Kidney epithelial cell (primary cell): ENCODE measurements around the gene PPM1N. TPM values are rescaled to one million over a fixed set of nuclear protein-coding genes. Genes with fewer than 3 reads are reported as not detected.
A peak's percentile ranks its signal among the peaks of the same experiment; 100 is the strongest.

Source experiments
- DNase-seq: peaks from one replicate; pipeline ENCODE4 v3.0.0-alpha.2; 2010; ENCODE audit warnings: low read depth
- H3K27me3 ChIP-seq: 2 replicates; pipeline ENCODE4 v1.6.0; 2011; ENCODE audit warnings: low read length; ENCODE audit not compliant: control insufficient read depth, insufficient read depth
- H3K36me3 ChIP-seq: 2 replicates; pipeline ENCODE4 v1.5.1; 2011; ENCODE audit warnings: low read length; ENCODE audit not compliant: control insufficient read depth, insufficient read depth
- H3K4me3 ChIP-seq: 2 replicates; pipeline ENCODE4 v1.5.1; 2011; ENCODE audit warnings: low read depth, mild to moderate bottlenecking, control low read depth, low read length
- total RNA-seq: library from RNA; depleted of rRNA; stranded (reverse); fragments of >200 nt; gene quantifications from 2 replicates; pipeline ENCODE4 v1.2.3, GENCODE V29; 2015
- TF ChIP-seq, protein P1 (sequence below): IDR thresholded peaks from 2 replicates; pipeline ENCODE4 v1.5.1; 2011; ENCODE audit warnings: mild to moderate bottlenecking, moderate library complexity, low read length, control low read depth, inconsistent platforms; ENCODE audit not compliant: insufficient read depth, poor library complexity, severe bottlenecking

PPM1N gene
- total RNA-seq, 1 donor from 2014 or later: not detected

DNA sequence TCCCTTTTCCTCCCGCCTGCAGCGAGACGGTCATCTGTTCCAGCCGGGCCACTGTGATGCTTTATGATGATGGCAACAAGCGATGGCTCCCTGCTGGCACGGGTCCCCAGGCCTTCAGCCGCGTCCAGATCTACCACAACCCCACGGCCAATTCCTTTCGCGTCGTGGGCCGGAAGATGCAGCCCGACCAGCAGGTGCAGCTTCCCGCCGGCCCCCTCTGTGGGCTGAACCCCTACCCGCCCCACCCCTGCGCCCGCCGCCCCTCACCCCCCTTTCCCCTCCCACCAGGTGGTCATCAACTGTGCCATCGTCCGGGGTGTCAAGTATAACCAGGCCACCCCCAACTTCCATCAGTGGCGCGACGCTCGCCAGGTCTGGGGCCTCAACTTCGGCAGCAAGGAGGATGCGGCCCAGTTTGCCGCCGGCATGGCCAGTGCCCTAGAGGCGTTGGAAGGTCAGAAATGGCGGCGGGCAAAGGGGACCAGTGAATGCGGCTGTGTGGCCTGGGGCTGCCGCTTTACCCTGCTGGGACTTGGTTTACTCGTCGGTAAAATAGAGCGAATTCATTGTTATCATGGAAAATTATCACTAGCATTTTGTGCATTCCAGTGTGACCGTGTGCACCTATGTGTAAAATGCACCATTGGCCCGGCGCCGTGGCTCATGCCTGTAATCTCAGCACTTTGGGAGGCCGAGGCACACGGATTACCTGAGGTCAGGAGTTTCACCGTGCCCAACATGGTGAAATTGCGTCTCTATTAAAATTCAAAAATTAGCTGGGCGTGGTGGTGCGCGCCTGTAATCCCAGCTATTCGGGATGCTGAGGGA is 19.6 kb downstream of the PPM1N start:
- TF ChIP-seq, protein P1, sequence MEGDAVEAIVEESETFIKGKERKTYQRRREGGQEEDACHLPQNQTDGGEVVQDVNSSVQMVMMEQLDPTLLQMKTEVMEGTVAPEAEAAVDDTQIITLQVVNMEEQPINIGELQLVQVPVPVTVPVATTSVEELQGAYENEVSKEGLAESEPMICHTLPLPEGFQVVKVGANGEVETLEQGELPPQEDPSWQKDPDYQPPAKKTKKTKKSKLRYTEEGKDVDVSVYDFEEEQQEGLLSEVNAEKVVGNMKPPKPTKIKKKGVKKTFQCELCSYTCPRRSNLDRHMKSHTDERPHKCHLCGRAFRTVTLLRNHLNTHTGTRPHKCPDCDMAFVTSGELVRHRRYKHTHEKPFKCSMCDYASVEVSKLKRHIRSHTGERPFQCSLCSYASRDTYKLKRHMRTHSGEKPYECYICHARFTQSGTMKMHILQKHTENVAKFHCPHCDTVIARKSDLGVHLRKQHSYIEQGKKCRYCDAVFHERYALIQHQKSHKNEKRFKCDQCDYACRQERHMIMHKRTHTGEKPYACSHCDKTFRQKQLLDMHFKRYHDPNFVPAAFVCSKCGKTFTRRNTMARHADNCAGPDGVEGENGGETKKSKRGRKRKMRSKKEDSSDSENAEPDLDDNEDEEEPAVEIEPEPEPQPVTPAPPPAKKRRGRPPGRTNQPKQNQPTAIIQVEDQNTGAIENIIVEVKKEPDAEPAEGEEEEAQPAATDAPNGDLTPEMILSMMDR: no peak
- Histone ChIP-seq H3K4me3 (no peak overlapping the region), H3K27me3 (no peaks in the 10 kb centered on the region), H3K36me3 (peaks cover 4% of the 10 kb centered on the region)
- no peak for DNase-seq

- no peaks in the 10 kb centered on the region for H3K27me3 ChIP-seq
- no peak for DNase-seq
- TF ChIP-seq, protein P1: no peak
- no peak overlapping the region for H3K4me3 ChIP-seq
- H3K36me3 ChIP-seq: peaks cover 4% of the 10 kb centered on the region
These were observed 20.2 kb downstream of the PPM1N start for GRCh38 chr19:45518469-45518826.

DNA sequence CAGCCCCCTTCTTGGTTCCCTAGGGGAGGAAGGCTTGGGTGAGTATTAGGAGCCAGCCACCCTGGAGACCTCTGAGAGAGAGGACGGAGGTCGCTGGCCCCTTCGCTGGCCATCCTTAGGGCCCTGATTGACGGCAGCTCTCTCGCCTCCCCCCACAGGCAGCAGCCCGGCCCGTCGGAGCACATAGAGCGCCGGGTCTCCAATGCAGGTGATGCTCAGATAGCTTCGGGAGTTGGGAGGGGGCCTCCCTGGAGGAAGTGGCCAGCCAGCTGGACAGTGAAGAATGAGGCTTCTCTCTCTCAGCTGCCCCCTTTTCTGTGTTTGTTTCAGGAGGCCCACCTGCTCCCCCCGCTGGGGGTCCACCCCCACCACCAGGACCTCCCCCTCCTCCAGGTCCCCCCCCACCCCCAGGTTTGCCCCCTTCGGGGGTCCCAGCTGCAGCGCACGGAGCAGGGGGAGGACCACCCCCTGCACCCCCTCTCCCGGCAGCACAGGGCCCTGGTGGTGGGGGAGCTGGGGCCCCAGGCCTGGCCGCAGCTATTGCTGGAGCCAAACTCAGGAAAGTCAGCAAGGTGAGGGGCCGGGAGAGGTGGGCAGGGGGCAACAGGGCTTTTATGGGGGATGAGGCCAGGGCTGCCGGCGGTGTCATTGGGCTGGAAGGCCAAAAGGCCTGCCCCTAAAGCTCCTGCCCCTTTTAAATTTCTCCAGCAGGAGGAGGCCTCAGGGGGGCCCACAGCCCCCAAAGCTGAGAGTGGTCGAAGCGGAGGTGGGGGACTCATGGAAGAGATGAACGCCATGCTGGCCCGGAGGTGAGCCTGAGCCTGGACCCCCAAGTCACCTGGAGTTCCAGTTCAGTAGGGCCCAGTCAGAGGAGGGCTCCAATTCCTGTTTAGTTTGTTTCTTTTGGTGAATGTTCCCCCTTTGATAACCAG is 24.0 kb downstream of the PPM1N start:
- H3K36me3 ChIP-seq: peaks cover 3% of the 10 kb centered on the region
- no peak for DNase-seq
- TF ChIP-seq, protein P1: no peak
- no peaks in the 10 kb centered on the region for H3K27me3 ChIP-seq
- no peak overlapping the region for H3K4me3 ChIP-seq

- DNase-seq: no peak
- H3K36me3 ChIP-seq: peaks cover 1% of the 10 kb centered on the region
These were observed 25.5 kb downstream of the PPM1N start for GRCh38 chr19:45523642-45524256.

GRCh38 chr19:45524575-45525129 is 26.4 kb downstream of the PPM1N start:
- TF ChIP-seq, protein P1: no peak
- Histone ChIP-seq H3K27me3 (peaks cover 5% of the 10 kb centered on the region), H3K4me3 (no peak overlapping the region), H3K36me3 (peaks cover 1% of the 10 kb centered on the region)
- DNase-seq: no peak

More at GRCh38 chr19:45523642-45524256, 25.5 kb downstream of the PPM1N start:
- TF ChIP-seq, protein P1: peak; percentile 88
- Histone ChIP-seq H3K27me3 (peaks cover under 1% of the 10 kb centered on the region), H3K4me3 (no peak overlapping the region)
